Mesothelial cell of epicardium (in vitro differentiated cells): ENCODE measurements around the gene CMPK1. TPM values are rescaled to one million over a fixed set of nuclear protein-coding genes. Genes with fewer than 3 reads are reported as not detected.

ENCODE experiments used
- DNase-seq, 2 experiments: peaks; one replicate each; pipeline ENCODE4 v3.0.0; 2021; ENCODE audit warnings: low spot score in 2 of 2; ENCODE audit not compliant: unreplicated experiment in 2 of 2
- H3K27ac Mint-ChIP-seq: 2 replicates; pipeline ENCODE4 v1.8.0; 2021; ENCODE audit warnings: mixed read lengths
- H3K27me3 Mint-ChIP-seq: 2 replicates; pipeline ENCODE4 v1.8.0; 2021; ENCODE audit warnings: low read depth, mixed read lengths
- H3K36me3 Mint-ChIP-seq: 2 replicates; pipeline ENCODE4 v1.8.0; 2021; ENCODE audit warnings: mixed read lengths
- H3K4me1 Mint-ChIP-seq: 2 replicates; pipeline ENCODE4 v1.8.0; 2021; ENCODE audit warnings: mixed read lengths
- H3K4me3 Mint-ChIP-seq: 2 replicates; pipeline ENCODE4 v1.8.0; 2021; ENCODE audit warnings: mild to moderate bottlenecking, moderate library complexity, mixed read lengths
- H3K9me3 Mint-ChIP-seq: 2 replicates; pipeline ENCODE4 v1.8.0; 2021; ENCODE audit warnings: mixed read lengths
- CTCF ChIP-seq: fragments of 200-600 bp; sonication (generic); IDR thresholded peaks from one replicate; pipeline ENCODE4 v1.5.0; 2021; ENCODE audit warnings: antibody characterized with exemption; ENCODE audit not compliant: unreplicated experiment
- total RNA-seq: library from RNA; stranded (reverse); gene quantifications from 3 replicates; pipeline ENCODE4 v1.2.1, GENCODE V29; 2021

CMPK1 gene
- total RNA-seq, 1 donor from 2014 or later = 36.9 TPM

DNA sequence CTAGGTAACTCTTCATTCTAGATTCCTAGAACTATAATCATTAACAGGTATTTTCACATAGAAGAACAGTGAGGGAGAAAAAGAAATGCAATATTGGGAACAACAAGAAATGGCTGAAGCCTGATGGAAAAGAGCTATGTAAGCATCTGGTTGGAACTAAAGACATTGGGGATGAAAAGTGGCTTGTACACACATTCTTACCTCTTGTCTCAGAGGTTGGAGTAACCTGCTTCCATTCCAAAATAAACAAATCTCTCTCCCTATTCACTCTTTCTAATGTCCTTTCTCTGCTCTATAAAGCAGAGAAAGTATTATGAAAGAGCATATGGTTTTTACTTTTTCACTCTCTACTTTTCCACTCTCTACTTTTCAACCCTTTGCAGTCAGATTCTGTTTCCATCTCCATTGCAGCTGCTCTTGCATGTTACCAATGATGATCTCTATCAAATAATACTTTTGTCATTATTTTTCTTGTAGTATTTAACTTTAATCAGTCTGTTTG lies 37.5 kb downstream of the CMPK1 start:
- no peak for DNase-seq
- no peaks in the 10 kb centered on the region for H3K27me3 Mint-ChIP-seq
- no peak overlapping the region for H3K4me3 Mint-ChIP-seq
- H3K36me3 Mint-ChIP-seq = peaks cover 20% of the 10 kb centered on the region
- H3K27ac Mint-ChIP-seq = no peak overlapping the region
- no peak for TF ChIP-seq CTCF
- H3K4me1 Mint-ChIP-seq = no peaks in the 10 kb centered on the region
- H3K9me3 Mint-ChIP-seq = no peaks in the 10 kb centered on the region

GRCh38 chr1:47374501-47374900 lies 40.9 kb downstream of the CMPK1 start:
- TF ChIP-seq CTCF = no peak
- no peak overlapping the region for H3K27ac Mint-ChIP-seq
- H3K36me3 Mint-ChIP-seq = peaks cover 19% of the 10 kb centered on the region
- H3K9me3 Mint-ChIP-seq = no peaks in the 10 kb centered on the region
- H3K4me3 Mint-ChIP-seq = no peak overlapping the region
- no peaks in the 10 kb centered on the region for H3K4me1 Mint-ChIP-seq
- no peak for DNase-seq
- H3K27me3 Mint-ChIP-seq = no peaks in the 10 kb centered on the region

- no peaks in the 10 kb centered on the region for H3K4me1 Mint-ChIP-seq
- H3K27ac Mint-ChIP-seq = no peak overlapping the region
- H3K27me3 Mint-ChIP-seq = no peaks in the 10 kb centered on the region
- no peak for TF ChIP-seq CTCF
- H3K4me3 Mint-ChIP-seq = no peak overlapping the region
- H3K36me3 Mint-ChIP-seq = peaks cover 27% of the 10 kb centered on the region
- H3K9me3 Mint-ChIP-seq = no peaks in the 10 kb centered on the region
- DNase-seq = no peak
Measured at GRCh38 chr1:47378147-47378546, 44.6 kb downstream of the CMPK1 start.

- Mint-ChIP-seq H3K4me1 (no peaks in the 10 kb centered on the region), H3K27me3 (no peaks in the 10 kb centered on the region), H3K9me3 (no peaks in the 10 kb centered on the region), H3K36me3 (peaks cover 23% of the 10 kb centered on the region), H3K4me3 (no peak overlapping the region), H3K27ac (no peak overlapping the region)
- DNase-seq = no peak
- no peak for TF ChIP-seq CTCF
Measured at GRCh38 chr1:47380699-47381098, 47.1 kb downstream of the CMPK1 start.

DNA sequence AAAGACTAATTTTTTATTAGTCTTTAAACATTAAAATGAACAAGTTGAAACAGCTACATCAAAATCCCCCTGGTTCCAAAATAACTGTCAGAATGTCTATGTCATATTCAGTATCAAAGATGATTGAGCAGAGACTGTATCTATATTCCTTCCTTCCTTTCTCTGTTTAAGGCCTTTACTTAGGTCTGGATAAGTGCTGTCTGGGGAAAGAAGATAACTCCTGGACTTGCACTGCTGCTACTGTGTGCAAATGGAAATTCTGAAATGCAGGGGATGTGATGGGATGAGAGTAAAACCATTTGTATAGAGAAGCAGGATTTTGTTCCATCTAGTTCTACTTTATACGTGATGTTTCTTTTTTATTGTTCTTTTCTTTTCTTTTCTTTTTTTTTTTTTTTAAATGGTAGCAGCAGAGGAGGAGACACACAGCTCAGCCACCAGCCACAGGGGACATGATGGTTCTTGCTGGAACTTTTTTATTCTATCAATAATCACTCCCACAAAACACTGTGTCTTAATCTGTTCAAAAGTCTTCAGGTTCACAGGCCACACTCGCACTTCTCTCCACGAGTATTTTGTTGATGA lies 48.9 kb downstream of the CMPK1 start:
- no peak for TF ChIP-seq CTCF

More for the DNA sequence above, 48.9 kb downstream of the CMPK1 start:
- Mint-ChIP-seq H3K27me3 (peaks cover 4% of the 10 kb centered on the region), H3K36me3 (peaks cover 23% of the 10 kb centered on the region), H3K9me3 (no peaks in the 10 kb centered on the region), H3K4me1 (no peaks in the 10 kb centered on the region), H3K4me3 (no peak overlapping the region), H3K27ac (no peak overlapping the region)
- no peak for DNase-seq
